CD4-positive, alpha-beta T cell treated with Interleukin-10 for 1 hour (primary cell): ENCODE measurements around the gene MRPL41.
A peak's percentile ranks its signal among the peaks of the same experiment; 100 is the strongest.
"Not testable (repeated sequence)": the region's sequence is repeated elsewhere in the genome, so short reads cannot be mapped to it uniquely, and the experiment has no call there.

Experiments used
- DNase-seq: peaks from one replicate; pipeline ENCODE4 v3.0.0-alpha.2; 2020

The MRPL41 gene

DNA sequence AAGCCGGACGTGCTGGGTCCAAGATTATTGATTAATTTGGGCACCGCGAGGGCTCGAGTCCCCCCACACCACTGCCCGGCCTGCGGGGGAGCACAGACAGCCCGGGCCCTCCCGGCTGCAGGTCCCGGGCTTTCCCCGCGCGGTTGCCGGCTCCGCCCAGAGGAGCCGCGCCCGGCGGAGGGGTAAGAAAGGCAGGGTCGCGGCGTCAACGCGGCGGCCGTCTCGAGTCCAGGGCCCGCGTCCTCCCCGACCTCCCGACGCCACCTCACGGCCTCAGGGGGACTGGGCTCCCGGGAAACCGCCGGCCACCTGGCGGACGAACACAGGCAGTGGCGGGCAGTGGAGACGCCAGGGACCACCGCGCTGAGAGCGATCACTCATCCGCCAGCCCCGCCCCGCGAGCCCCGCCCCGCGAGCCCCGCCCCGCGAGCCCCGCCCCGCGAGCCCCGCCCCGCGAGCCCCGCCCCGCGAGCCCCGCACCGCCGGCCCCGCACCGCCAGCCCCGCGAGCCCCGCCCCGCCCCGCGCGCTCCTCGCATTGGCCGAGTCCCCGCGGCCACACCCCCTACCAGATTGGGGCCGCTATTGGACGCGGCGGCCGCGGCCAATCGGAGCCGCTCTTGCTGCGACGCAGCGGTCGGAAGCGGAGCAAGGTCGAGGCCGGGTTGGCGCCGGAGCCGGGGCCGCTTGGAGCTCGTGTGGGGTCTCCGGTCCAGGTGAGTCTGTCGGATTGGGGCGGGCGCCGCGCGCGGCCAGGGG lies at the start of gene MRPL41:
MRPL41 (plus strand) TSS at position 616 of the 758 bp plus-strand sequence. CDS start 203 bp downstream, outside the sequence.
- peak; percentile 92 for DNase-seq

DNA sequence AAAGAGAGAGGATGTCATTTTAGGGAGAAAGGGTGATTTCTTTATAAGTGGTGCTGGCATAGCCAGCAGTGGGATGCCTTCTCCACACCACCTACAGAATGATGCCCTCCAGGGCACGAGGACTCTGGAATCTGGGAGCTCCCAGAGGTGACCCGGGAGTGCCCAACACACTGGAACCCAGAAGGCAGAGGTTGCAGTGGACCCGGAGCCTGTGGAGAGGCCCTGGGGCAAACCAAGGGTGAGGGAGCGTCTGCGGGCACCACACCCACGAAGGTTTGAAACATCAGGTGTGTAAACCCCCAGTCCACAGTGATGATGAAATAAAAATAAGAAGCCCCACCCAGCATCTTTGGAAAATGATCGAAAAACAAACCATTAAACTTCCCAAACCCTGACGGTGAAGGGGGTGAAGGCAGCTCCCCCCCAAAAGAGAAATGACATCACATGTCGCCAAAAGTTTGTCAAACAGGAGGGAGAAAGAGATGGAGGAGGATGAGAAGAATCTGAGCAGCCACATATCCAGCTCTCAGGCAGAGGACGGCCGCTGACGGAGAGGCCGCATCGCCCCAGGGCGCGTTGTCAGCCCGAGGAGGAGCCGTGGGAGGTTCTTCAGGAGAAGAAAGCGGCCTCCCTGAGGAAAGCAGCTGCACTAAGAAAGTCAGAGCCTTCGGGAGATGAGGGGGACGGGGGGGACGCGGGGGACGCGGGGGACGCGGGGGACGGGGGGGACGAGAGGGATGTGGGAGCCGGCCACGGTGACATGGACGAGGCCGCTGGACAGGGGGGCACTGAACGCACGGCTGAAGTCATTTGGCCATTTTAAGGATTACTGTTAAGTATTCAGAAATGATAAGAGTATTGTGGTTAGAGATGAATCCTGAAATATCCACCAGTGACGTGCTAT lies 49.4 kb upstream of the MRPL41 start:
- no peak for DNase-seq

DNA sequence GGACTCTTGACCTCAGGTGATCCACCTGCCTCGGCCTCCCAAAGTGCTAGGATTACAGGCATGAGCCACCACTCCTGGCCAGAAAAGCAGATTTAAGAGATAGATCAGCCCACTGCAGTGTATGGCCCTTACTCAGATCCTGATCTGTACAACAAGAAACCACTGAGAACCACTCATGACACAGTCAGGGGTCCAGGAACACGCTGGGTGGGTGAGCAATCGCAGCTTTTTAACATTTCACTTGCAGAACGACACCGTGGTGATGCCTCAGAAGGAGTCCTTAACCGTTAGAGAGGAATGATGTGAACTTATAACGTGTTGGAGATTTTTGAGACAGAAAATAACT lies 47.3 kb upstream of the MRPL41 start:
- no peak for DNase-seq

DNA sequence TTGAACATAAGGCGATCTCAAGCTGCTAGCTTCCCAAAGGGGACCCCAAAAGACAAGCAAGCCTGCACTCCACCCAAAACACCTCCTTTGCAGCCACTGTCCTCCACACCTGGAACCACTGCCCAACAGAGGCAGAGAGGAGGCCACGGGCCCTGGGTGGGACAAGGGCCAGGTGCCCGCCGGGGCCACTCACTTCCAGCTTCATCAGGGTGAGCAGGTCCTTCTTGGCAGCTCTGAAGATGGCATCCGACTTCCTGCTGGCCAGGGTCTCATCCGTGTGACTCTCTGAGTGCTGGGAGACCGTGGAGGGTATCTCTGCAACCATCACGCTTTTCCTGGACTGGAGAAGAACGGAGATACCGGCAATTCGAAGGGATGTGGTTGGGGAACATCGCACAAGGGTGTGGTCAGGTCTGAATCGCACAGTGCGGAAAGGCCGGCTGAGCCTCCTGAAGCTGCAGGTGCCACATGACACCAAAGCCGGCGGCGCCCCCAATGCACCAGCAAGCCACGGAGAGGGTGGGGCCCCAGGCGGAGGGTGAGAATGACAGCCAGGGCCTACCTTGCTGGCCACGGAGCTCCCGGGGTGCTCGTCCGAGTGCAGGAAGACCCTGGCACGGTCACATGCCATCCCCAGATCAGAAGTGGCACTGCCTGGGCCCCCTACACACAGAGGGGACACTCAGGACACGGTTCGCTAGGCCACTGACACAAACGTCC lies 46.1 kb upstream of the MRPL41 start:
- no peak for DNase-seq

DNA sequence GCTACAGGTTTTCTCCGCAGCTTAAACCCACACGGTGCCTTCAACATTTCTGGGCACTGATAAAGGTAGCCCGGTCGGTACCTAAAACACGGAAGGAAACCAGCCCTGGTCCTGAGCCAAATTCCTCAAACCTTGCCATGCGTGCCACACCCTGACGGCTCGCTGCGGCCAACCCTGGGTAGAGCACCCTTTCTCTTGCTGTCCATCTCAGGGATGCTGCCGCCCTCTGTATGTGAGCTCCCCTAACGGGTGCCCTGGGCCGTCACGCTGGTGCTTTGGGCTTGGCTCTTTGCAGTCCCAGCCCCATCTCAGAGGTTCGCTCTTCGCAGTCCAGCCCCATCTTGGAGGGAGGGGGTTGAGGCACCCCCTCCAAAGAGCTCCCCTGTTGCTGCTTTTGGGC lies 45.4 kb upstream of the MRPL41 start:
- DNase-seq: no peak

DNA sequence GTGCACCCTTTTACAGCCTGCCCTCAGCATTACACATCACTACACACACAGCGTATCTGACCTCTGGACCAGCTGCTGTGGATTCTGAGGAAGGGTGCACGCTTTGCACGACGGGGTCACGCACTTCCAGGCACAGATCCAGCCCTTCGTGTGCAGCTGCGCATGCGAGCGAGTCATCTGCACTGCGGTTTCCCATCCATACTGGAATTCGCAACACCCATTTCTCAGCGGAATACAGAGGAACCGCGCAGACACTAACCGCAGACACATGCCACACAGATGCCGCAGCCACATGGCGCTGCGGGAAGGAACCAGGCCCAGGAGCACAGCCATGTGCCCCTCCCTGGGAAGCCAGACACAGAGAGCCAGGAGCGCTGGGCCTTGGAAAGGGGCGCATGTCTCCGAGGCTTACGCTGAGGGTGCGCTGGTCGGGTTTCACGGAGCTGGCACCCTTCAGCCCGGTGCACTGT lies 44.9 kb upstream of the MRPL41 start:
- no peak for DNase-seq

DNA sequence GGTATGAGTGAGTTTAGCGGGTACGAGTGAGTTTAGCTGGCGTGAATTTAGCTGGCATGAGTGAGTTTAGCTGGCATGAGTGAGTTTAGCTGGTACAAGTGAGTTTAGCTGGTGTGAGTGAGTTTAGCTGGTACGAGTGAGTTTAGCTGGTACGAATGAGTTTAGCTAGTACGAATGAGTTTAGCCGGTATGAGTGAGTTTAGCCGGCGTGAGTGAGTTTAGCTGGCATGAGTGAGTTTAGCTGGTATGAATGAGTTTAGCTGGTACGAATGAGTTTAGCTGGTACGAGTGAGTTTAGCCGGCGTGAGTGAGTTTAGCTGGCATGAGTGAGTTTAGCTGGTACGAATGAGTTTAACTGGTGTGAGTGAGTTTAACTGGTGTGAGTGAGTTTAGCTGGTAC lies 42.5 kb upstream of the MRPL41 start:
- DNase-seq: no peak

DNA sequence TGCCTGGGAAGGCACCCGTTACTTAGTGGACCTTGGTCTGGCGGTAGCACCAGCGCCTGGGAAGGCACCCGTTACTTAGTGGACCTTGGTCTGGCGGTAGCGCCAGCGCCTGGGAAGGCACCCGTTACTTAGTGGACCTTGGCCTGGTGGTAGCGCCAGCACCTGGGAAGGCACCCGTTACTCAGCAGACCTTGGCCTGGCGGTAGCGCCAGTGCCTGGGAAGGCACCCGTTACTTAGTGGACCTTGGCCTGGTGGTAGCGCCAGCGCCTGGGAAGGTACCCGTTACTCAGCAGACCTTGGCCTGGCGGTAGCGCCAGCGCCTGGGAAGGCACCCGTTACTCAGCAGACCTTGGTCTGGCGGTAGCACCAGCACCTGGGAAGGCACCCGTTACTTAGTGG lies 40.6 kb upstream of the MRPL41 start:
- not testable (repeated sequence) for DNase-seq

DNA sequence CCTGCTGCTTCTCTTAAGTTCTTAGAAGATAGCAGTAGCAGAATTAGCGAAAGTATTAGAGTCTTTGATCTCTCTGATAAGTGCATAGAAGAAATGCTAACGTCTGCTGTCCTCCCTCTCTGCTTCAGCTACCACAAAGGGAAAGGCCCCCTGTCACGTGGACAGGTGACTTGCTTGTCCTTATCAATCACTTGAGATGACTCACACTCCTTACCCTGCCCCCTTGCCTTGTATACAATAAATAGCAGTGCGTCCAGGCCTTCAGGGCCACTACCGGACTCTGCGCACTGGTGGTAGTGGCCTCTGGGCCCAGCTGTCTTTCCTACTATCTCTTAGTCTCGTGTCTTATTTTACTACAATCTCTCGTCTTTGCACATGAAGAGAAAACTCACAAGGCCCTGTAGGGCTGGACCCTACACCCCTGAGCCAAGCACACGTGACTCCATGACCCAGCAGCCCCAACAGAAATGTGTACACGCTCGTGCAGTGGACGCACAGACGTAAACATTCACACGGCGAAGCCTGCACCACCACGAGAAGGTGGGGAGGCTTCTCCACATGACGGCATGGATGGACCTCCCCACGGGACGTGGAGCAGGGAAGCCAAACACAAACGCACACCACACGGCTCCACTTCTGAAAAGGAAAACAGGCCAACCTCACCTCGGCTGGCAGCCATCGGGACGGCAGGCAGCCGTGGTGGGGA lies 39.8 kb upstream of the MRPL41 start:
- DNase-seq: no peak

DNA sequence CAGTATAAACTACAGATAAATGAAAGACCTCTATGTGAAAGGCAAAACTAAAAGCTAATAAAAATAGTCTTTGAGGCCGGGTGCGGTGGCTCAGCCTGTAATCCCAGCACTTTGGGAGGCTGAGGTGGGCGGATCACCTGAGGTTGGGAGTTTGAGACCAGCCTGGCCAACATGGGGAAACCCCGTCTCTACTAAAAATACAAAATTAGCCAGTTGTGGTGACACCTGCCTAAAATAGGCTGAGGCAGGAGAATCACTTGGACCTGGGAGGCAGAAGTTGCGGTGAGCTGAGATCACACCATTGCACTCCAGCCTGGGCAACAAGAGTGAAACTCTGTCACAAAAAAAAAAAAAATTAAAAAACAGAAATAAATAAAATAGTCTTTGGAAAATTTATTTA lies 38.5 kb upstream of the MRPL41 start:
- not testable (repeated sequence) for DNase-seq

DNA sequence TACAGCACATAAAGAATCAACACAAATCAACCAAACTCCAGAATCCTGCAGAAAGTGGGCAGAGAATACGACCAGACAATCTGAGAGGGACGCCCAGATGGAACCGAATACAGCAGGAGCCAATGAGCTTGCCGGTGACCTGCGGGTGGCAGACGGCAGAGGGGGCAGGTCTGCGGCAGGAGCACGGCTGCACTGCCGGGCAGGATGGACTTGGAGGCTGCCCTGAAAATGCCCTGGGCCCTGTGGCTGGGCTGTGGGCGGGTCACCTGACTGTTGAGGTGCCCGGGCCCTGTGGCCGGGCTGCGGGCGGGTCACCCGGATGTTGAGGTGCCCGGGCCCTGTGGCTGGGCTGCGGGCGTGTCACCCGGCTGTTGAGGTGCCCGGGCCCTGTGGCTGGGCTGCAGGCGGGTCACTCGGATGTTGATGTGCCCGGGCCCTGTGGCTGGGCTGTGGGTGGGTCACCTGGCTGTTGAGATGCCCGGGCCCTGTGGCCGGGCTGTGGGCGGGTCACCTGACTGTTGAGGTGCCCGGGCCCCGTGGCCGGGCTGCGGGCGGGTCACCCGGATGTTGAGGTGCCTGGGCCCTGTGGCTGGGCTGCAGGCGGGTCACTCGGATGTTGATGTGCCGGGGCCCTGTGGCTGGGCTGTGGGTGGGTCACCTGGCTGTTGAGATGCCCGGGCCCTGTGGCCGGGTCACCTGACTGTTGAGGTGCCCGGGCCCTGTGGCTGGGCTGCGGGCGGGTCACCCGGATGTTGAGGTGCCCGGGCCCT lies 37.7 kb upstream of the MRPL41 start:
- DNase-seq: not testable (repeated sequence)

DNA sequence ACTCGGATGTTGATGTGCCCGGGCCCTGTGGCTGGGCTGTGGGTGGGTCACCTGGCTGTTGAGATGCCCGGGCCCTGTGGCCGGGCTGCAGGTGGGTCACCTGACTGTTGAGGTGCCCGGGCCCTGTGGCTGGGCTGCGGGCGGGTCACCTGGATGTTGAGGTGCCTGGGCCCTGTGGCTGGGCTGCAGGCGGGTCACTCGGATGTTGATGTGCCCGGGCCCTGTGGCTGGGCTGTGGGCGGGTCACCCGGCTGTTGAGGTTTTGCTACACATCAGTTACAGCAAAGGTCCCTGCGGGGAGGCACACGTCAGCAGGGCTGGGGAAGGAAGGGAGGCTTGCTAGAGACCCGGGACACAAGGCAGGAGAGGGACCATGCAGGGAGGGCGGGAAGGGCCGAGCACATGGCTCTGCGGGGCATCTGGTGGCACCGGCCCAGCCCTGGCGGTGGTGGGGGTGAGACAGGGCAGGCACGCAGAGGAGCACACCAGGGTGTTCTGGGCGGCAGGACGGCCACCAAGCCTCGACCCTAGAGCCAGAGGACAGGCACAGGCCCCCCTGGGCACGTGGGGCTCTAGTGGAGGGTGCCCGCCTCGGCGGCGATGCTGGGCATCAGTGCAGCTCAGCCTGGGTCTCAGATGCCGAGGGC lies 36.9 kb upstream of the MRPL41 start:
- DNase-seq: no peak

DNA sequence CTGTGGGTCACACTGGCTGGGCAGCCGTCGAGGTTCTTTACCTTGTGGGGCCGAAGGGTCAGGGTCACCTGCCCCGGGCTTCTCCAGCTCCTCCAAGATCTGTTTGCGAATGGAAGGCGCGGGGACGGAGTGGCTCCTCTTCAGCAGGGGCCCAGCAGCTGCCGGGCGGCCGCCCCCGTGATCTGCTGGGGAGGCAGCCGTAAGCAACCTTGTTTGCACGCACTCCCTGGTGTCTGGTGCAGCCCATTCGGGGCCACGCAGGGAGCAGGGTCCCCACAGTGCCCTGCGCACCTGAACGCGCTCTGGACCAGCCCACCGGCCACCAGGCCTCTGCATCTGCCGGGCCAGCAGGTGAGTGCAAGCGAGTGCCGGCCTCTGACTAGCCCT lies 36.3 kb upstream of the MRPL41 start:
- no peak for DNase-seq

DNA sequence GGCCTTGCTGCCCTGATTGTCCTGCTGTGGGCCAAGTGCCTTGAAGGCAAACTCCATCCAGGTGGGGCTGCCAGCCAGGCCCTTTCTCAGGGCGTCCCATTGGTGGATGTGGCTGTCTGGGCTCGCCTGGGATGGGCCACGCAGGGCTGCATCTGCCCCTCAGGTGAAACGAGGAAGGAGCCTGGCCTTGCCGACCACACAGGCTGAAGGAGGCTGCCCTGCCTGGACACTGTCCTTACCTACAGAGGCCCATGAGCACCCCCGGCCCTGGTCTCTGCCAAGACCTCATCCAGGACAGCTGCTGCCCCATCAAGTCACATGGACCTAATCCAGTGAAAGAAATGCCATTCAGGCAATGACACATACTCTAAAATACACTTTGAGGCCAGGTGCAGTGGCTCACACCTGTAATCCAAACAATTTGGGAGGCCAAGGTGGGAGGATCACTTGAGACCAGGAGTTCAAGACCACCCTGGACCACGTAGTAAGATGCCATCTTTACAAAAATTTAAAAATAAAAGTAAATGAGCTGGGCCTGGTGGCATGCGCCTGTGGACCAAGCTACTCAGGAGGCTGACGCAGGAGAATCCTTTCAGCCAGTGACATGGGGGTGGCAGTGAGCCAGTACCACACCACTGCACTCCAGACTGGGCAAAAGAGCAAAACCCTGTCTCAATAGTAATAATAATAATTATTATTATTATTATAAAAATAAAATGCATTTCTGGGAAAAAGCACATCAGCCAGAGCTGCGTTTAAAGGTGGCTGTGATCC lies 35.3 kb upstream of the MRPL41 start:
- DNase-seq: no peak

DNA sequence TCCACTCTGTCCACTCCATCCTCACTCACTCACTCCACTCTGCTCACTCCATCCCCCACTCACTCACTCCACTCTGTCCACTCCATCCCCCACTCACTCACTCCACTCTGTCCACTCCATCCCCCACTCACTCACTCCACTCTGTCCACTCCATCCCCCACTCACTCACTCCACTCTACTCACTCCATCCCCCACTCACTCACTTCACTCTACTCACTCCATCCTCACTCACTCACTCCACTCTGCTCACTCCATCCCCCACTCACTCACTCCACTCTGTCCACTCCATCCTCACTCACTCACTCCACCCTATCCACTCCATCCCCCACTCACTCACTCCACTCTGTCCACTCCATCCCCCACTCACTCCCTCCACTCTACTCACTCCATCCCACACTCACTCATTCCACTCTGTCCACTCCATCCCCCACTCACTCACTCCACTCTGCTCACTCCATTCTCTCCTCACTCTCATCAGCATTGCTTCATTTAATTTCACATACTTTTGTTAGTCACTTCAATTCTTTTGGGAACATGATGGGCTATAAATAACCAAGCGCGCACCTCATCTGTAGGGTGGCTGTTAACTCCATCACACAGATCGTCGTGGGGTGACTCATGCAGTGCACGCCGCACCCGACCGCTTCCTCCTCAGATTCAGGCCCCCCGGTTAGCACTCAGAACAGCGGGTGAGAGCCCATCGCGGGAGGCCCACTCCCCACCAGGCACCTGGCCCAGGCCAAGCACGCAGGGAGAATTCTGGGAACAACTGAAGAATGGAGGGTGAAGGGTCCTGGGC lies 32.8 kb upstream of the MRPL41 start:
- not testable (repeated sequence) for DNase-seq

DNA sequence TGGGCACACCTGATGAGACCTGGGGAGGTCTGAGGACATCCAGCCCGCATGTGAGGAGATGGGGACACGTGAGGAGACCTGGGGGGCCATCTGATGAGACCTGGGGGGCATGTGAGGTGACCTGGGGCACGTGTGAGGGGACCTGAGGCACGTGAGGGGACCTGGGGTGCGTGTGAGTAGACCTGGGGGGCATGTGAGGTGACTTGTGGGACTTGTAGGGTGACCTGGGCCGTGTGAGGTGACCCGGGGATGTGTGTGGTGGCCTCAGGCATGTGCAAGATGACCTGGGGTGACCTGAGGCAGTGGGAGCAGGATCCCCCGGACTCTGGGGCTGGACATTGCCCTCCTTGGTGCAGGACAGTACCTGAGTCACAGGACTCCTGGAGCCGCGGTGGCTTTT lies 32.1 kb upstream of the MRPL41 start:
- no peak for DNase-seq

DNA sequence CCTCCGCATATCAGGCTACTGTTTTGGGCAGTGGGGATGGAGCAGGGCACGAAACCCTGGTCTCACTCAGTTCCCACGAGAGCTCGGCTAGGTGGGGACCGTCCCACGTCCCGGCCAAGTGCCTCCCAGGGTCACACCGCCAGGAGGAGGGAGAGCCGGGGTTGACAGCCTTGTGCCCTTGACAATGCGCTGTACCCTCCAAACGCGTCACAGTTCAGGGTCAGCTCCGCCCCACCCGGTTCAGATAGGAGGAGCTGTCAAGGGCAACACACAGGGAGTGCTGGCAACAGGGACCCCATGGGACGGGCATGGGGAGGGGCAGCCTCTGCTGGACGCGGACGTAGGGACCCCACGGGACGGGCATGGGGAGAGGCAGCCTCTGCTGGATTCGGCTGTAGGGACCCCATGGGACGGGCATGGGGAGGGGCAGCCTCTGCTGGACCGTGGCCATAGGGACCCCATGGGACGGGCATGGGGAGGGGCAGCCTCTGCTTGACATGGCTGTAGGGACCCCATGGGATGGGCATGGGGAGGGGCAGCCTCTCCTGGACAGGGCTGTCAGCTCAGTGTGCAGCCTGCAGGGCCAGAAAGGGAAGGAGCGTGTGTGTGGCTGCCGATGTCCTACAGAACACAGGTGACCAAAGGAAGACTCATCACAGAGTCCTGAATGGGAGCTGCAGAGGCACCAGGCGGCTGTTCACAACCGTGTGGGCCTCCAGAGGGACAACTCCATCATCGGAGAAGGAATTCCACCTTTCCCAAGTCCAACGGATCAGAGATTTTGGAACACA lies 30.9 kb upstream of the MRPL41 start:
- DNase-seq: no peak

DNA sequence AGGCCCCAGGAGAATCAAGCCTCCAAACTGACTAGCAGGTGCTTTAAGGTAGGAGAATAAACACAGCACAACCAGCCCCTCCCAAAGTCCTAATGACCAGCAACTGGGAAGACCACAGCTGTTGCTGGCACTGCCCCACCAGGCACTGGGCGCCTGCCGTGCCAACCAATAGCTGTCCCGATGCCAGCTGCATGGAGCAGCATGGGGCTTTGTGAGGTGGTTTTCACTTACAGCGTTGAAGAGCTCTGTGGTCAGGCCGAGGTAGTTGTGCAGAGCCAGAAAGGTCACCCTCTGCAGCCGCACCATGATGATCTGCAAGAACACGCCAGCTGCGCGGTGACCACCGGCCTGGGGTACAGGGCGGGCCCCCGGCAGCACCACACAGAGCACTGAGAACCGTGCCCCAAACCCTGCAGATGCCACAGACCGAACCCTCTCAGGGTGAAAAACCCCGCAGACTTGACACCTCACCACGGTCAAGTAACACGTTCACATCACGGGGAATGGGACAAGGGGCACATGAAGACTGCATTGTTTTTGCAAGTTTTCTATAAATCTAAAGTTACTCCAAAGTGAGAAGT lies 30.2 kb upstream of the MRPL41 start:
- no peak for DNase-seq
